ENCODE results near the gene CLSTN3. TPM values are rescaled to one million over a fixed set of nuclear protein-coding genes. Genes with fewer than 3 reads are reported as not detected.

Gene CLSTN3
- total RNA-seq, 3 donors from 2014 or later = 16.4 to 23.5 (median 18.6) TPM

DNA sequence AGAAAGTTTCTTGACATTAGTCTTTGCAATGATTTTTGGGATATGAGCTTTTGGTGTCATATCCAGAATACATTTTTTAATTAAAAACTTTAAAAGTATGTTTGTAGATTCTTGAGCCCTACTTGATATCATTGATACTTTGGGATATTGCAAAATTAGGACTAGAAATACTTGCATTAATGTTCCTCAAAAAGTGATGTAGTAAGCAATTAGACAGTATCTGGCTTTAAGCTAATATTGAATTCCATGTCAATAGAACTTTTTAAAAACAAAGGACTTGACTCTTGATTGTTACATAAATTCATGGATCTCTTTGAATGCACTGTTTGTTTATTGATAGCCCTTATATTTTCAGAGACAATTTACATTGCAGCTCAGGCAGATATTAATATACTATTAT lies 74.9 kb downstream of the CLSTN3 start:
- Histone ChIP-seq H3K9me3 (no peaks in the 10 kb centered on the region), H3K4me3 (no peak overlapping the region), H3K4me1 (ENCODE audit: low read depth) (no peaks in the 10 kb centered on the region), H3K36me3 (ENCODE audit: low read depth) (peaks cover 5% of the 10 kb centered on the region)
- intact Hi-C loops (cut with DNase I, micrococcal nuclease) = no loop called here
- DNase-seq (no peak), ATAC-seq (no peak)
- TF ChIP-seq, protein P1, sequence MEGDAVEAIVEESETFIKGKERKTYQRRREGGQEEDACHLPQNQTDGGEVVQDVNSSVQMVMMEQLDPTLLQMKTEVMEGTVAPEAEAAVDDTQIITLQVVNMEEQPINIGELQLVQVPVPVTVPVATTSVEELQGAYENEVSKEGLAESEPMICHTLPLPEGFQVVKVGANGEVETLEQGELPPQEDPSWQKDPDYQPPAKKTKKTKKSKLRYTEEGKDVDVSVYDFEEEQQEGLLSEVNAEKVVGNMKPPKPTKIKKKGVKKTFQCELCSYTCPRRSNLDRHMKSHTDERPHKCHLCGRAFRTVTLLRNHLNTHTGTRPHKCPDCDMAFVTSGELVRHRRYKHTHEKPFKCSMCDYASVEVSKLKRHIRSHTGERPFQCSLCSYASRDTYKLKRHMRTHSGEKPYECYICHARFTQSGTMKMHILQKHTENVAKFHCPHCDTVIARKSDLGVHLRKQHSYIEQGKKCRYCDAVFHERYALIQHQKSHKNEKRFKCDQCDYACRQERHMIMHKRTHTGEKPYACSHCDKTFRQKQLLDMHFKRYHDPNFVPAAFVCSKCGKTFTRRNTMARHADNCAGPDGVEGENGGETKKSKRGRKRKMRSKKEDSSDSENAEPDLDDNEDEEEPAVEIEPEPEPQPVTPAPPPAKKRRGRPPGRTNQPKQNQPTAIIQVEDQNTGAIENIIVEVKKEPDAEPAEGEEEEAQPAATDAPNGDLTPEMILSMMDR (IDR thresholded peaks at IDR 0.05) = no peak

DNA sequence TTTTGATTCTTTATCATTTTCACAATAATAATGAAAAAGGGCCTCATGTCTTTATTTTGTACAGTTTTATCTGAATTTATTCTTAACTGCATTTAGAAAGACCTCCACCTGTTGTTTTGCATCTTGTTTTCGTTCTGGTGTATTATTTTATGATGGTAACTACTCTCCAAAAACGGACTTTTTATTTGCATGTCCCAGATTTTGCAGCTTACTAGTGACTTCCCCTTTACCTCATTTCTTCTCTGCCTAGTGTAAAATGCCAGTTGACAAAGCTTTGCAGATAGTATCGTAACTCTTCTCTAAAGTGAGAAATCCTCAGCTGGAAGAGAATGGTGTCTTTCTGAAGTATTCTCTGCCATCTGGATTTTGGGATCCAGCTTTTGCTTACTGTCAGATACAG lies 76.5 kb downstream of the CLSTN3 start:
- no peaks in the 10 kb centered on the region for H3K4me1 ChIP-seq (ENCODE audit: low read depth)
- TF ChIP-seq, protein P1 (IDR thresholded peaks at IDR 0.05) = no peak
- intact Hi-C loops (cut with DNase I, micrococcal nuclease) = no loop called here
- H3K36me3 ChIP-seq (ENCODE audit: low read depth) = peaks cover 5% of the 10 kb centered on the region
- H3K9me3 ChIP-seq = no peaks in the 10 kb centered on the region
- no peak overlapping the region for H3K4me3 ChIP-seq
- no peak for ATAC-seq
- no peak for DNase-seq

DNA sequence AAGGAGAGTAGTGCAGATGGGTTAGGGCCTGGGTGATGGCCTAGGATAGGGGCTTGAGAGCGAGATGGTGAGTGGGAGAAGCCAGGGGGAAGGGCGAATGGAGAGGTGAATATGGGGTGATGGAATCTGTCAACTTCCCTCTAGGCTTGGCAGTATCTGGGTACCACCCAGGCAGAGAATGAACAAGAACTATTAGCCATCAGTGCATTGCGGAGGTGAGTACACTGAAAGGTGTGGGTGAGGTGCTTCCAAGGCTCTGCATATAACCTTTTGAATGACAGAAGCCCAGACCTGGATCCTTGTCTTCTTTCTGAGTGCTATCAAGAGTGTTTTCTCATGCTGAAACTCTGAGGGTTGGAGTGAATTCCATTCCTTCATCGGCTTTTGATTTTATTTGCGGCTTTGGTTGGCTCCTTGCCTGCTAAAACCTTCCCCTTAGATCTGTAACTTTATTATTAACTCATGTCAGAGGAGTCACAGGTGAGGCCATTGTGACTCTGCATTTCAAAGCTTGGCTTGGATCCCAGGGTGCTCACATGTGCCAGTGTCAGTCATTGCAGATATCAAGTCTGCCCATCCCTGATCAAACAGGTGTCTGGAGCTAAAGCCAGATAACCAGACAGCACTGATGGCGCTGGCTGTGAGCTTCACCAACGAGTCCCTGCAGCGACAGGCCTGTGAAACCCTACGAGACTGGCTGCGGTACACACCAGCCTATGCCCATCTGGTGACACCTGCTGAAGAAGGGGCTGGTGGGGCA lies 77.9 kb downstream of the CLSTN3 start:
- H3K36me3 ChIP-seq (ENCODE audit: low read depth) = peaks cover 3% of the 10 kb centered on the region
- H3K4me3 ChIP-seq = no peak overlapping the region
- DNase-seq = no peak
- intact Hi-C loops (cut with DNase I, micrococcal nuclease) = no loop called here
- H3K4me1 ChIP-seq (ENCODE audit: low read depth) = no peaks in the 10 kb centered on the region
- ATAC-seq = no peak
- H3K9me3 ChIP-seq = no peaks in the 10 kb centered on the region
- TF ChIP-seq, protein P1 (IDR thresholded peaks at IDR 0.05) = no peak

Other genes starting within 250 kb of the CLSTN3 start
- gene LRRC23, start 225.5 kb upstream of the CLSTN3 start, total RNA-seq = 10 to 100 TPM in 1 of 3 donors, 1 to 10 TPM in 2; 4.7 to 11.8 (median 4.9) TPM
- 10 to 100 TPM in 1 of 3 donors, 1 to 10 TPM in 2; 4.5 to 67.3 (median 7.6) TPM for gene ENO2, start 215.8 kb upstream of the CLSTN3 start, total RNA-seq
- gene ATN1, start 202.4 kb upstream of the CLSTN3 start, total RNA-seq = 100 to 1,000 TPM in 1 of 3 donors, 10 to 100 TPM in 2; 68.5 to 208 (median 82.4) TPM
- not detected for gene RNU7-1, start 186.6 kb upstream of the CLSTN3 start, total RNA-seq
- 100 to 1,000 TPM; 113 to 175 (median 130) TPM for gene C12orf57, start 186.3 kb upstream of the CLSTN3 start, total RNA-seq
- gene PTPN6, start 179.0 kb upstream of the CLSTN3 start, total RNA-seq = 10 to 100 TPM; 37.4 to 61.7 (median 51.7) TPM
- 100 to 1,000 TPM; 204 to 266 (median 209) TPM for gene PHB2, start 159.7 kb upstream of the CLSTN3 start, total RNA-seq
- gene EMG1, start 159.5 kb upstream of the CLSTN3 start, total RNA-seq = 10 to 100 TPM; 29.6 to 33.7 (median 33.4) TPM
- 100 to 1,000 TPM in 2 of 3 donors, 10 to 100 TPM in 1; 79.8 to 121 (median 102) TPM for gene LPCAT3, start 111.9 kb upstream of the CLSTN3 start, total RNA-seq
- 100 to 1,000 TPM in 2 of 3 donors, 10 to 100 TPM in 1; 36.0 to 304 (median 168) TPM for gene C1S, start 69.7 kb upstream of the CLSTN3 start, total RNA-seq
- gene C1R, start 37.9 kb upstream of the CLSTN3 start, total RNA-seq = 100 to 1,000 TPM in 2 of 3 donors, 10 to 100 TPM in 1; 38.7 to 273 (median 222) TPM
- 10 to 100 TPM; 47.5 to 61.4 (median 49.4) TPM for gene C1RL, start 21.2 kb upstream of the CLSTN3 start, total RNA-seq
- 1 to 10 TPM; 2.2 to 3.8 (median 2.5) TPM for gene RBP5, start 1.5 kb upstream of the CLSTN3 start, total RNA-seq
- 10 to 100 TPM; 36.1 to 41.2 (median 38.5) TPM for gene PEX5, start 59.3 kb downstream of the CLSTN3 start, total RNA-seq
- gene ACSM4, start 173.7 kb downstream of the CLSTN3 start, total RNA-seq = not detected

Data from mucosa of descending colon (tissue), 3 donors.